ENCODE data around the gene ADGRF5. TPM values are rescaled to one million over a fixed set of nuclear protein-coding genes. Genes with fewer than 3 reads are reported as not detected.

The ADGRF5 gene
- total and polyA plus RNA-seq, 4 experiments from 2014 or later = not detected

- Mint-ChIP-seq H3K4me1 (no peaks in the 10 kb centered on the region), H3K9me3 (peaks cover 0 to 4% (median 0%) of the 10 kb centered on the region in 8 donors), H3K36me3 (no peaks in the 10 kb centered on the region), H3K27me3 (peaks cover 0 to 3% of the 10 kb centered on the region in 2 donors), H3K4me3 (no peak overlapping the region), H3K27ac (no peak overlapping the region)
- Histone ChIP-seq H3K27ac (ENCODE audit: low read depth, low read length) (no peak overlapping the region), H3K27me3 (ENCODE audit: insufficient read depth, low read length) (no peaks in the 10 kb centered on the region), H3K4me3 (ENCODE audit: low read length in 2 of 2) (no peak overlapping the region), H3K4me1 (ENCODE audit: insufficient read depth, low read length) (no peaks in the 10 kb centered on the region), H3K36me3 (ENCODE audit: insufficient read depth, low read length) (no peaks in the 10 kb centered on the region), H3K9me3 (ENCODE audit: control insufficient read depth in 1 of 2, low read length in 2 of 2) (no peaks in the 10 kb centered on the region)
- ChIA-PET CTCF (ENCODE audit: partially characterized antibody) (no interaction called here), POLR2A (ENCODE audit: partially characterized antibody) (no interaction called here)
- DNase-seq = no peak
- intact Hi-C loops (cut with micrococcal nuclease) = no loop called here
Measured at GRCh38 chr6:46927066-46927465, 5.3 kb upstream of the ADGRF5 start.

GRCh38 chr6:46926481-46926880 lies 4.7 kb upstream of the ADGRF5 start:
- Mint-ChIP-seq H3K27me3 (peaks cover 0 to 3% of the 10 kb centered on the region in 2 donors), H3K4me1 (no peaks in the 10 kb centered on the region), H3K4me3 (no peak overlapping the region), H3K9me3 (peaks cover 0 to 4% (median 0%) of the 10 kb centered on the region in 8 donors), H3K27ac (no peak overlapping the region), H3K36me3 (no peaks in the 10 kb centered on the region)
- H3K27me3 ChIP-seq (ENCODE audit: insufficient read depth, low read length) = no peaks in the 10 kb centered on the region
- no peak overlapping the region for H3K4me3 ChIP-seq (ENCODE audit: low read length in 2 of 2)
- no peak overlapping the region for H3K27ac ChIP-seq (ENCODE audit: low read depth, low read length)
- ChIA-PET CTCF (ENCODE audit: partially characterized antibody) (no interaction called here), POLR2A (ENCODE audit: partially characterized antibody) (no interaction called here)
- intact Hi-C loops (cut with micrococcal nuclease) = no loop called here
- no peaks in the 10 kb centered on the region for H3K4me1 ChIP-seq (ENCODE audit: insufficient read depth, low read length)
- H3K36me3 ChIP-seq (ENCODE audit: insufficient read depth, low read length) = no peaks in the 10 kb centered on the region
- no peak for DNase-seq
- no peaks in the 10 kb centered on the region for H3K9me3 ChIP-seq (ENCODE audit: control insufficient read depth in 1 of 2, low read length in 2 of 2)

- Mint-ChIP-seq H3K27me3 (peaks cover 0 to 3% of the 10 kb centered on the region in 2 donors), H3K4me1 (no peaks in the 10 kb centered on the region), H3K9me3 (peaks cover 0 to 7% (median 0%) of the 10 kb centered on the region in 8 donors), H3K4me3 (no peak overlapping the region), H3K36me3 (no peaks in the 10 kb centered on the region), H3K27ac (no peak overlapping the region)
- intact Hi-C loops (cut with micrococcal nuclease) = no loop called here
- H3K4me1 ChIP-seq (ENCODE audit: insufficient read depth, low read length) = no peaks in the 10 kb centered on the region
- POLR2A ChIA-PET (ENCODE audit: partially characterized antibody) = no interaction called here
- no peak overlapping the region for H3K27ac ChIP-seq (ENCODE audit: low read depth, low read length)
- no peaks in the 10 kb centered on the region for H3K9me3 ChIP-seq (ENCODE audit: control insufficient read depth in 1 of 2, low read length in 2 of 2)
- no peaks in the 10 kb centered on the region for H3K27me3 ChIP-seq (ENCODE audit: insufficient read depth, low read length)
- CTCF ChIA-PET (ENCODE audit: partially characterized antibody) = no interaction called here
- H3K4me3 ChIP-seq (ENCODE audit: low read length in 2 of 2) = no peak overlapping the region
- H3K36me3 ChIP-seq (ENCODE audit: insufficient read depth, low read length) = no peaks in the 10 kb centered on the region
- DNase-seq = no peak
Measured at GRCh38 chr6:46925563-46926253, 4.0 kb upstream of the ADGRF5 start.

GRCh38 chr6:46923476-46923875 lies 1.7 kb upstream of the ADGRF5 start:
- intact Hi-C loops (cut with micrococcal nuclease) = no loop called here
- Mint-ChIP-seq H3K27ac (no peak overlapping the region), H3K4me1 (no peaks in the 10 kb centered on the region), H3K4me3 (no peak overlapping the region), H3K36me3 (no peaks in the 10 kb centered on the region), H3K27me3 (peaks cover 0 to 3% of the 10 kb centered on the region in 2 donors), H3K9me3 (peaks cover 0 to 7% (median 0%) of the 10 kb centered on the region in 8 donors)
- Histone ChIP-seq H3K4me1 (ENCODE audit: insufficient read depth, low read length) (no peaks in the 10 kb centered on the region), H3K4me3 (ENCODE audit: low read length in 2 of 2) (no peak overlapping the region), H3K27me3 (ENCODE audit: insufficient read depth, low read length) (no peaks in the 10 kb centered on the region), H3K36me3 (ENCODE audit: insufficient read depth, low read length) (no peaks in the 10 kb centered on the region), H3K27ac (ENCODE audit: low read depth, low read length) (no peak overlapping the region), H3K9me3 (ENCODE audit: control insufficient read depth in 1 of 2, low read length in 2 of 2) (no peaks in the 10 kb centered on the region)
- ChIA-PET CTCF (ENCODE audit: partially characterized antibody) (no interaction called here), POLR2A (ENCODE audit: partially characterized antibody) (no interaction called here)
- no peak for DNase-seq

- Histone ChIP-seq H3K9me3 (ENCODE audit: control insufficient read depth in 1 of 2, low read length in 2 of 2) (no peaks in the 10 kb centered on the region), H3K27ac (ENCODE audit: low read depth, low read length) (no peak overlapping the region), H3K4me1 (ENCODE audit: insufficient read depth, low read length) (no peaks in the 10 kb centered on the region), H3K36me3 (ENCODE audit: insufficient read depth, low read length) (no peaks in the 10 kb centered on the region), H3K4me3 (ENCODE audit: low read length in 2 of 2) (no peak overlapping the region), H3K27me3 (ENCODE audit: insufficient read depth, low read length) (no peaks in the 10 kb centered on the region)
- ChIA-PET POLR2A (ENCODE audit: partially characterized antibody) (no interaction called here), CTCF (ENCODE audit: partially characterized antibody) (no interaction called here)
- Mint-ChIP-seq H3K4me3 (no peak overlapping the region), H3K9me3 (peaks cover 0 to 2% (median 0%) of the 10 kb centered on the region in 8 donors), H3K27ac (no peak overlapping the region), H3K27me3 (no peaks in the 10 kb centered on the region), H3K36me3 (no peaks in the 10 kb centered on the region), H3K4me1 (no peaks in the 10 kb centered on the region)
- no peak for DNase-seq
- intact Hi-C loops (cut with micrococcal nuclease) = no loop called here
Measured at GRCh38 chr6:46921059-46921458, 679 bp downstream of the ADGRF5 start.

GRCh38 chr6:46918806-46919205 lies 2.9 kb downstream of the ADGRF5 start:
- Histone ChIP-seq H3K27me3 (ENCODE audit: insufficient read depth, low read length) (no peaks in the 10 kb centered on the region), H3K36me3 (ENCODE audit: insufficient read depth, low read length) (no peaks in the 10 kb centered on the region), H3K4me3 (ENCODE audit: low read length in 2 of 2) (no peak overlapping the region), H3K9me3 (ENCODE audit: control insufficient read depth in 1 of 2, low read length in 2 of 2) (no peaks in the 10 kb centered on the region), H3K4me1 (ENCODE audit: insufficient read depth, low read length) (no peaks in the 10 kb centered on the region), H3K27ac (ENCODE audit: low read depth, low read length) (no peak overlapping the region)
- ChIA-PET POLR2A (ENCODE audit: partially characterized antibody) (no interaction called here), CTCF (ENCODE audit: partially characterized antibody) (no interaction called here)
- Mint-ChIP-seq H3K4me1 (no peaks in the 10 kb centered on the region), H3K27ac (no peak overlapping the region), H3K27me3 (no peaks in the 10 kb centered on the region), H3K9me3 (peaks cover 0 to 2% (median 0%) of the 10 kb centered on the region in 8 donors), H3K4me3 (no peak overlapping the region), H3K36me3 (no peaks in the 10 kb centered on the region)
- no peak for DNase-seq
- intact Hi-C loops (cut with micrococcal nuclease) = no loop called here

- H3K4me3 Mint-ChIP-seq = no peak overlapping the region
- DNase-seq = no peak
- H3K4me1 Mint-ChIP-seq = no peaks in the 10 kb centered on the region
- intact Hi-C loops (cut with micrococcal nuclease) = no loop called here
- Histone ChIP-seq H3K27ac (ENCODE audit: low read depth, low read length) (no peak overlapping the region), H3K4me3 (ENCODE audit: low read length in 2 of 2) (no peak overlapping the region), H3K27me3 (ENCODE audit: insufficient read depth, low read length) (no peaks in the 10 kb centered on the region), H3K36me3 (ENCODE audit: insufficient read depth, low read length) (no peaks in the 10 kb centered on the region), H3K4me1 (ENCODE audit: insufficient read depth, low read length) (no peaks in the 10 kb centered on the region), H3K9me3 (ENCODE audit: control insufficient read depth in 1 of 2, low read length in 2 of 2) (no peaks in the 10 kb centered on the region)
- ChIA-PET CTCF (ENCODE audit: partially characterized antibody) (no interaction called here), POLR2A (ENCODE audit: partially characterized antibody) (no interaction called here)
- H3K36me3 Mint-ChIP-seq = no peaks in the 10 kb centered on the region
- H3K27me3 Mint-ChIP-seq = no peaks in the 10 kb centered on the region
- peaks cover 0 to 2% (median 0%) of the 10 kb centered on the region in 8 donors for H3K9me3 Mint-ChIP-seq
- peak overlapping the region in 1 of 7 donors; percentile 1 for H3K27ac Mint-ChIP-seq
Measured at GRCh38 chr6:46917002-46917545, 4.7 kb downstream of the ADGRF5 start.

Measured in CD4-positive, alpha-beta memory T cell (primary cell).